ENCODE measurements around the gene TUNAR. TPM values are rescaled to one million over a fixed set of nuclear protein-coding genes. Genes with fewer than 3 reads are reported as not detected.
A peak's percentile ranks its signal among the peaks of the same experiment; 100 is the strongest.

The TUNAR gene
- total and polyA plus RNA-seq, 8 donors: 0.10 to 1.7 (median 0.36) TPM; not detected in 4

GRCh38 chr14:95858893-95859292, 17.7 kb upstream of the TUNAR start:
- H3K9me3 ChIP-seq: no peaks in the 10 kb centered on the region
- H3K4me3 ChIP-seq: no peak overlapping the region
- TF ChIP-seq EP300 (IDR thresholded peaks at IDR 0.05) (no peak), CTCF (IDR thresholded peaks at IDR 0.05) (no peak), POLR2A (IDR thresholded peaks at IDR 0.05) (no peak), POLR2AphosphoS5 (IDR thresholded peaks at IDR 0.05) (no peak)
- intact Hi-C loops (cut with DNase I; ENCODE audit: low total_unique reads): no loop called here
- H3K27ac ChIP-seq: no peak overlapping the region
- WGBS, 5 donors: 66 to 77% (median 74%) methylated on average over 4 of the region's 4 CpGs
- DNase-seq: no peak
- no peaks in the 10 kb centered on the region for H3K27me3 ChIP-seq
- peaks cover 0 to 6% (median 0%) of the 10 kb centered on the region in 4 donors for H3K4me1 ChIP-seq
- no peaks in the 10 kb centered on the region for H3K36me3 ChIP-seq

DNA sequence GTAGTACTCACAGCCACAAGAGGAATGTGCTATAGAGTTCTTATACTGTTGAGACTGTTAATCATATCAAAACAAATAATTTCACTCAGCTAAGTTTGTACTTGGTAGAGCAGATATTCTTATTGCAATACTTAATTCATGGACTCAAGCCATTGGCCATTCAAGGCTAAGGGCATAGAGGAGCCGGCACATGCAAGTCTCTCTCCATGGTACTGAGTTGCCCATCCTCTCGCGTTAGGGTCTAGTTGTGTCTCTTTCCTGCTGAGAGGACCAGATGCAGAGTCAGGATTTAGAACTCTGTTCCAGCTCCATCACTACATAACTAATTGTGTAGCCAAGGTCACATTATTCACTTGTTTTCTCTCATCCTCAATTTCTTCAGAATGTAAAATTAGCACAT, 14.4 kb upstream of the TUNAR start:
- intact Hi-C loops (cut with DNase I; ENCODE audit: low total_unique reads): no loop called here
- Histone ChIP-seq H3K9me3 (peaks cover 0 to 8% (median 4%) of the 10 kb centered on the region in 4 donors), H3K27me3 (peaks cover 0 to 16% (median 0%) of the 10 kb centered on the region in 3 donors), H3K27ac (no peak overlapping the region), H3K4me1 (peaks cover 0 to under 1% (median 0%) of the 10 kb centered on the region in 4 donors), H3K36me3 (no peaks in the 10 kb centered on the region), H3K4me3 (no peak overlapping the region)
- TF ChIP-seq CTCF (IDR thresholded peaks at IDR 0.05): no peak
- TF ChIP-seq EP300 (IDR thresholded peaks at IDR 0.05): no peak
- TF ChIP-seq POLR2A (IDR thresholded peaks at IDR 0.05): no peak
- no peak for TF ChIP-seq POLR2AphosphoS5 (IDR thresholded peaks at IDR 0.05)
- peak in 1 of 2 donors; percentile 20 for DNase-seq
- WGBS, 5 donors: 4 to 13% (median 7%) methylated on average over 3 of the region's 3 CpGs

GRCh38 chr14:95863295-95863694, 13.3 kb upstream of the TUNAR start:
- intact Hi-C loops (cut with DNase I; ENCODE audit: low total_unique reads): no loop called here
- no peak for DNase-seq
- WGBS, 5 donors: 78 to 93% (median 82%) methylated on average over 4 of the region's 4 CpGs
- Histone ChIP-seq H3K4me3 (no peak overlapping the region), H3K4me1 (no peaks in the 10 kb centered on the region), H3K36me3 (no peaks in the 10 kb centered on the region), H3K27ac (no peak overlapping the region), H3K9me3 (peaks cover 0 to 8% (median 4%) of the 10 kb centered on the region in 4 donors), H3K27me3 (peaks cover 0 to 18% (median 0%) of the 10 kb centered on the region in 3 donors)
- TF ChIP-seq POLR2A (IDR thresholded peaks at IDR 0.05) (no peak), CTCF (IDR thresholded peaks at IDR 0.05) (no peak), POLR2AphosphoS5 (IDR thresholded peaks at IDR 0.05) (no peak), EP300 (IDR thresholded peaks at IDR 0.05) (no peak)

DNA sequence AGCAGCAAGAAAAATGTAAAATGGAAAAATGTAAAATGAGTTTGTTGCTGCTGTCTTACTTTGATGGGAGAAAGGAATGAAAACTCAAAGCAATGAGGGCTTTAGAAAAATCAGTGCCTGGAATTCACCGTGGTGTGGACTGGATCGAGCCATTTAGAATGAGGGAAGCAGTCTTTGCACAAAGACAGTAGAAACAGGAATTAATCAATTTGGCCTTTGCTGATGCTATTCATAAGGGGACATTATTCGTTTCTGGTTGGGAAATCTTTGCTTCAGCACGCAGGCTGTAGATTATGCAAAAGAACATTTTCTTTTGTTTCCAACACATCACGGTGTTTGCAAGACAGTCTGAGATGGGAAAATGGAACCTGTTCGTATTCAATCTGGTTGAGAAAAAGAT, 6.9 kb upstream of the TUNAR start:
- 64 to 84% (median 75%) methylated on average over 6 of the region's 6 CpGs for WGBS, 5 donors
- Histone ChIP-seq H3K4me3 (no peak overlapping the region), H3K36me3 (no peaks in the 10 kb centered on the region), H3K9me3 (peaks cover 0 to 8% (median 4%) of the 10 kb centered on the region in 4 donors), H3K27ac (no peak overlapping the region), H3K27me3 (peaks cover 0 to 62% (median 10%) of the 10 kb centered on the region in 3 donors), H3K4me1 (no peaks in the 10 kb centered on the region)
- no peak for TF ChIP-seq POLR2AphosphoS5 (IDR thresholded peaks at IDR 0.05)
- TF ChIP-seq EP300 (IDR thresholded peaks at IDR 0.05): no peak
- no peak for TF ChIP-seq POLR2A (IDR thresholded peaks at IDR 0.05)
- no peak for TF ChIP-seq CTCF (IDR thresholded peaks at IDR 0.05)
- no peak for DNase-seq
- intact Hi-C loops (cut with DNase I; ENCODE audit: low total_unique reads): no loop called here
